Mucosa of rectum (tissue), 2 donors: ENCODE measurements around the gene UCK1.

ENCODE experiments used
- H3K27ac ChIP-seq, 2 donors: one replicate each; pipeline ENCODE4 v1.7.0; 2013; ENCODE audit warnings: inconsistent platforms in 2 of 2, low read depth in 2 of 2, low read length in 2 of 2
- H3K27me3 ChIP-seq, 2 donors: one replicate each; pipeline ENCODE4 v1.7.0; 2013; ENCODE audit warnings: low read length in 2 of 2; ENCODE audit not compliant: control insufficient read depth in 2 of 2, insufficient read depth in 2 of 2
- H3K36me3 ChIP-seq, 2 donors: one replicate each; pipeline ENCODE4 v1.7.0; 2013; ENCODE audit warnings: low read length in 2 of 2; ENCODE audit not compliant: control insufficient read depth in 2 of 2, insufficient read depth in 2 of 2
- H3K4me1 ChIP-seq, 2 donors: one replicate each; pipeline ENCODE4 v1.7.0; 2013; ENCODE audit warnings: low read length in 2 of 2, mild to moderate bottlenecking in 1 of 2; ENCODE audit not compliant: control insufficient read depth in 2 of 2, insufficient read depth in 2 of 2
- H3K4me3 ChIP-seq, 2 donors: one replicate each; pipeline ENCODE4 v1.7.0; 2013; ENCODE audit warnings: low read length in 2 of 2
- H3K9ac ChIP-seq, 2 donors: one replicate each; pipeline ENCODE4 v1.7.0; 2013; ENCODE audit warnings: low read length in 2 of 2, low read depth in 1 of 2, mild to moderate bottlenecking in 1 of 2
- H3K9me3 ChIP-seq, 2 donors: one replicate each; pipeline ENCODE4 v1.7.0; 2013; ENCODE audit warnings: low read length in 2 of 2; ENCODE audit not compliant: control insufficient read depth in 2 of 2
- donor health status: healthy.
- donor health status: Normal muscosa, but diverticular disease.

The UCK1 gene

GRCh38 chr9:131534721-131535237 lies 3.7 kb upstream of the UCK1 start:
- Histone ChIP-seq H3K9ac (no peak overlapping the region), H3K27ac (no peak overlapping the region), H3K9me3 (no peaks in the 10 kb centered on the region), H3K4me3 (no peak overlapping the region), H3K36me3 (no peaks in the 10 kb centered on the region), H3K4me1 (peaks cover 9 to 12% of the 10 kb centered on the region in 2 donors), H3K27me3 (peaks cover 0 to 4% of the 10 kb centered on the region in 2 donors)

GRCh38 chr9:131530546-131530919 lies 530 bp downstream of the UCK1 start:
- peaks cover 0 to under 1% of the 10 kb centered on the region in 2 donors for H3K27me3 ChIP-seq
- H3K27ac ChIP-seq, result peak overlapping the region in 1 of 2 donors; percentile 58
- H3K9ac ChIP-seq, result peak overlapping the region; percentile 80 to 87
- peaks cover 9 to 12% of the 10 kb centered on the region in 2 donors for H3K4me1 ChIP-seq
- H3K9me3 ChIP-seq, result no peaks in the 10 kb centered on the region
- H3K4me3 ChIP-seq, result peak overlapping the region; percentile 66 to 81
- peaks cover 27 to 35% of the 10 kb centered on the region in 2 donors for H3K36me3 ChIP-seq

- Histone ChIP-seq H3K27me3 (no peaks in the 10 kb centered on the region), H3K4me3 (peak overlapping the region; percentile 66 to 81), H3K9ac (peak overlapping the region; percentile 80 to 87), H3K27ac (no peak overlapping the region), H3K9me3 (no peaks in the 10 kb centered on the region), H3K36me3 (peaks cover 30 to 39% of the 10 kb centered on the region in 2 donors), H3K4me1 (peaks cover 9 to 11% of the 10 kb centered on the region in 2 donors)
These were observed 1.2 kb downstream of the UCK1 start for GRCh38 chr9:131529597-131530545.

- Histone ChIP-seq H3K9me3 (no peaks in the 10 kb centered on the region), H3K36me3 (peaks cover 36 to 47% of the 10 kb centered on the region in 2 donors), H3K27me3 (no peaks in the 10 kb centered on the region), H3K4me1 (peaks cover 6 to 8% of the 10 kb centered on the region in 2 donors), H3K9ac (no peak overlapping the region), H3K27ac (no peak overlapping the region), H3K4me3 (no peak overlapping the region)
These were observed 2.1 kb downstream of the UCK1 start for GRCh38 chr9:131528886-131529505.

DNA sequence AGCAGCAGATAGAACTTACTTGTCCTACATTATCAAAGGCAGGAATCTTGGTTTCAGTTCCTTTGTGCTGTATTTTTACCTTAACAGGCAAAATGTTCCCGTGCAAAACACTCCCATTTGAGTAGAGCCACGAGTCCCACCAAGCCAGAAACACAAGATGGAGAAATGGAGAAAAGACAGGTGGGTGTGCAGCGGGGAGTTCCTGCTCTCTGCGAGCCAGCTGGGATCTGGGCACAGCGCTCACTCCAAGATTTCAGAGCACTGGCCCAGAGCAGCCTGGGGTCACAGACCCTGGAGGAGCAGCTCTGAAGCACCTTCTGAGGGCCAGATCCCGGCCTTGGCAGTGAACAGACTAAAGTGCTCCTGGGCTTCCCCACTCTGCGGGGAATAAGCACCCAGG lies 2.9 kb downstream of the UCK1 start:
- Histone ChIP-seq H3K27me3 (no peaks in the 10 kb centered on the region), H3K9me3 (no peaks in the 10 kb centered on the region), H3K9ac (no peak overlapping the region), H3K27ac (no peak overlapping the region), H3K36me3 (peaks cover 43 to 55% of the 10 kb centered on the region in 2 donors), H3K4me3 (no peak overlapping the region), H3K4me1 (peaks cover 6 to 8% of the 10 kb centered on the region in 2 donors)

GRCh38 chr9:131525643-131526565 lies 5.2 kb downstream of the UCK1 start:
- Histone ChIP-seq H3K4me3 (no peak overlapping the region), H3K9ac (no peak overlapping the region), H3K36me3 (peaks cover 59 to 72% of the 10 kb centered on the region in 2 donors), H3K4me1 (peaks cover 6 to 8% of the 10 kb centered on the region in 2 donors), H3K27me3 (no peaks in the 10 kb centered on the region), H3K9me3 (no peaks in the 10 kb centered on the region), H3K27ac (no peak overlapping the region)

- H3K27ac ChIP-seq, result no peak overlapping the region
- H3K36me3 ChIP-seq, result peaks cover 70 to 79% of the 10 kb centered on the region in 2 donors
- H3K9ac ChIP-seq, result no peak overlapping the region
- no peak overlapping the region for H3K4me3 ChIP-seq
- no peaks in the 10 kb centered on the region for H3K27me3 ChIP-seq
- peaks cover 0 to under 1% of the 10 kb centered on the region in 2 donors for H3K4me1 ChIP-seq
- no peaks in the 10 kb centered on the region for H3K9me3 ChIP-seq
These were observed 6.3 kb downstream of the UCK1 start for GRCh38 chr9:131524665-131525315.

DNA sequence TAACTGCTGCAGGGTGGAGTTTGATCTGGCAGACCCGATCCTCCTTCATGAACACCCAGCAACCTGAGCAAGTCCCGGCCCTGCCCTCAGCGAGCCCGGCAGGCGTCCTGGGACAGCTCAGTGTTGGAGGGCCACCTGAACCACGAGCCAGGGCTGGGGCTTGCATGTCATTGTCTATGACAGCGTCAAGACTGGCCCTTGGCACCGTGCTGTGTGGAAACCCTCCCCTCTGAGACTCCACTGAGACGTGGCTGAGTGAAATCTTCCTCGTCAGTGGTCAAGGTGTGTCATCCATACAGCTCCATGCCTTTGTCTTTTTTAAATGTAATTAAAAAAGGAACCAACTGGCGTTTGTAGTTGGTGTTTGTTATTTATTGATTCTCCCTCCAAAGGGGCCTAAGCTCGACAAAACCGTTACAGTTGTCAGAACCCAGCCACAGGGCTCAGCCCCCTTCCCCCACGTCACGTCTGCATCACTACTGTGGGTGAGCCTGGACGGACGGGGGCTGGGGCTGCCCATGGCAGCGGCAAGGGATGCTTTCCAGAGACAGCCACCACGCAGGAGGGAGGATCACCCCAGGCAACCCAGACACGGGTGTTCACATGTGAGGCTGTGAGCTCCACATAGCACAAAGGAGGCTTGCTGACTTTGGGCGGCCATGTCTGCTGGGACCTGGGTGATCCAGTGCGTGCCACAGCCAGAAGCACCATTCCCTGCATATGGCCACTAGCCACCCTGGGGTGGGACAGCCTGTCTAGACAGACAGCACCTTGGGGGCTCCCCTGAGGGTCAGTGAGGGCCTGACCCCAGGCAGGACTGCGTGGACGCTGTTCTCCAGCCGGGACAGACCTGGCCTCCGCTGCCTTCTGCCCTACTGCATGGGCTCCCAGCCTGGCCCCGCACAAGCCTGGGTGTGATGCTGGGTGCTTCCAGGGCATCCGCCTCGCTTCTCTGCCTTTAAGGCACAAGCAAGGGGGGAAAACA lies 7.3 kb downstream of the UCK1 start:
- Histone ChIP-seq H3K27ac (no peak overlapping the region), H3K4me1 (no peaks in the 10 kb centered on the region), H3K27me3 (no peaks in the 10 kb centered on the region), H3K9ac (no peak overlapping the region), H3K36me3 (peaks cover 70 to 79% of the 10 kb centered on the region in 2 donors), H3K4me3 (no peak overlapping the region), H3K9me3 (no peaks in the 10 kb centered on the region)
